WERI-Rb-1 (cell line): ENCODE measurements around the gene POLK.
"Not testable (repeated sequence)": the region's sequence is repeated elsewhere in the genome, so short reads cannot be mapped to it uniquely, and the experiment has no call there.

Experiments
- DNase-seq: peaks from one replicate; pipeline ENCODE4 v3.0.0-alpha.2; 2020
- H3K27ac ChIP-seq: fragments of 250-450 bp; sonication (Bioruptor Pico); 2 replicates; pipeline ENCODE4 v1.5.1; 2020; ENCODE audit warnings: mild to moderate bottlenecking, moderate library complexity
- H3K27me3 ChIP-seq: fragments of 250-450 bp; sonication (Bioruptor Pico); 2 replicates; pipeline ENCODE4 v1.5.1; 2021; ENCODE audit warnings: mild to moderate bottlenecking, low read depth, moderate library complexity; ENCODE audit not compliant: insufficient read depth, severe bottlenecking
- H3K36me3 ChIP-seq: fragments of 250-450 bp; sonication (Bioruptor Pico); 2 replicates; pipeline ENCODE4 v1.5.1; 2020; ENCODE audit warnings: mild to moderate bottlenecking, moderate library complexity
- H3K4me3 ChIP-seq: 2 replicates; pipeline ENCODE4 v1.5.1; 2011; ENCODE audit warnings: low read depth, mild to moderate bottlenecking, control low read depth, low read length
- H3K9me3 ChIP-seq: fragments of 250-450 bp; sonication (Bioruptor Pico); 2 replicates; pipeline ENCODE4 v1.5.1; 2021; ENCODE audit warnings: mild to moderate bottlenecking, moderate library complexity; ENCODE audit not compliant: severe bottlenecking
- CTCF ChIP-seq: IDR thresholded peaks from 2 replicates; pipeline ENCODE4 v1.5.1; 2011; ENCODE audit warnings: low read depth, mild to moderate bottlenecking, control low read depth, inconsistent platforms, low read length

Gene POLK

GRCh38 chr5:75552764-75553163 is 41.1 kb downstream of the POLK start:
- Histone ChIP-seq H3K9me3 (no peaks in the 10 kb centered on the region), H3K4me3 (no peak overlapping the region), H3K27me3 (no peaks in the 10 kb centered on the region), H3K27ac (no peak overlapping the region), H3K36me3 (peaks cover 20% of the 10 kb centered on the region)
- TF ChIP-seq CTCF: no peak
- DNase-seq: no peak

GRCh38 chr5:75553358-75553757 is 41.7 kb downstream of the POLK start:
- Histone ChIP-seq H3K27me3 (no peaks in the 10 kb centered on the region), H3K9me3 (no peaks in the 10 kb centered on the region), H3K4me3 (no peak overlapping the region), H3K27ac (no peak overlapping the region), H3K36me3 (peaks cover 20% of the 10 kb centered on the region)
- no peak for DNase-seq
- no peak for TF ChIP-seq CTCF

GRCh38 chr5:75558221-75558620 is 46.5 kb downstream of the POLK start:
- Histone ChIP-seq H3K36me3 (peaks cover 7% of the 10 kb centered on the region), H3K4me3 (no peak overlapping the region), H3K27me3 (no peaks in the 10 kb centered on the region), H3K27ac (no peak overlapping the region), H3K9me3 (no peaks in the 10 kb centered on the region)
- DNase-seq: no peak
- TF ChIP-seq CTCF: no peak

GRCh38 chr5:75558981-75559632 is 47.4 kb downstream of the POLK start:
- Histone ChIP-seq H3K27ac (no peak overlapping the region), H3K4me3 (no peak overlapping the region), H3K9me3 (no peaks in the 10 kb centered on the region), H3K27me3 (no peaks in the 10 kb centered on the region), H3K36me3 (peaks cover 3% of the 10 kb centered on the region)
- TF ChIP-seq CTCF: no peak
- no peak for DNase-seq

- H3K4me3 ChIP-seq, DNase-seq, H3K36me3 ChIP-seq, H3K9me3 ChIP-seq, H3K27ac ChIP-seq, H3K27me3 ChIP-seq: not testable (repeated sequence)
Measured at GRCh38 chr5:75560655-75561054, 49.0 kb downstream of the POLK start.

- not testable (repeated sequence) for H3K27ac ChIP-seq, H3K27me3 ChIP-seq, H3K4me3 ChIP-seq, DNase-seq, H3K9me3 ChIP-seq
- peaks cover 12% of the 10 kb centered on the region for H3K36me3 ChIP-seq
Measured at GRCh38 chr5:75565991-75566709, 54.5 kb downstream of the POLK start.
